ENCODE measurements around the gene CASP5. TPM values are rescaled to one million over a fixed set of nuclear protein-coding genes. Genes with fewer than 3 reads are reported as not detected.
"Not testable (repeated sequence)": the region's sequence is repeated elsewhere in the genome, so short reads cannot be mapped to it uniquely, and the experiment has no call there.

Gene CASP5
- total RNA-seq, 1 donor from 2014 or later = not detected

DNA sequence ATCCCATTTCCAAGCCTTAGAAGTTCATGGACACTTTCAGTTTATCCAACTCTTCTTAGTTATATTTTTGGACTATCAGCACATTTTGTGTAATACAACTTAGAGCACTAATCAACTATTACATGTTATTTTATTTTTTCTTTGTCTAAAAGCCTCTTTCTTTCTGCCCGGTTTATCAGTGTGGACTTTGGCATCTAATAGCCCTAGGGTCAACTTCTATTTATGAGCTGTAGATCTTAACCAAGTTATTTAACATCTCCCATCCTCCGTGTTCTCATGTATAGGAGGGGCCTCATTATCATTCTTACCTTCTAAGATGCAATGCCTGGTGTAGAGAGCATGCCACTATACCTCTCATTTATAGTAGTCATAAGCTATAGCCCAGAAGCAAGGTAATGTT lies 17.7 kb upstream of the CASP5 start:
- no peaks in the 10 kb centered on the region for H3K9me3 Mint-ChIP-seq (ENCODE audit: unreplicated experiment)

DNA sequence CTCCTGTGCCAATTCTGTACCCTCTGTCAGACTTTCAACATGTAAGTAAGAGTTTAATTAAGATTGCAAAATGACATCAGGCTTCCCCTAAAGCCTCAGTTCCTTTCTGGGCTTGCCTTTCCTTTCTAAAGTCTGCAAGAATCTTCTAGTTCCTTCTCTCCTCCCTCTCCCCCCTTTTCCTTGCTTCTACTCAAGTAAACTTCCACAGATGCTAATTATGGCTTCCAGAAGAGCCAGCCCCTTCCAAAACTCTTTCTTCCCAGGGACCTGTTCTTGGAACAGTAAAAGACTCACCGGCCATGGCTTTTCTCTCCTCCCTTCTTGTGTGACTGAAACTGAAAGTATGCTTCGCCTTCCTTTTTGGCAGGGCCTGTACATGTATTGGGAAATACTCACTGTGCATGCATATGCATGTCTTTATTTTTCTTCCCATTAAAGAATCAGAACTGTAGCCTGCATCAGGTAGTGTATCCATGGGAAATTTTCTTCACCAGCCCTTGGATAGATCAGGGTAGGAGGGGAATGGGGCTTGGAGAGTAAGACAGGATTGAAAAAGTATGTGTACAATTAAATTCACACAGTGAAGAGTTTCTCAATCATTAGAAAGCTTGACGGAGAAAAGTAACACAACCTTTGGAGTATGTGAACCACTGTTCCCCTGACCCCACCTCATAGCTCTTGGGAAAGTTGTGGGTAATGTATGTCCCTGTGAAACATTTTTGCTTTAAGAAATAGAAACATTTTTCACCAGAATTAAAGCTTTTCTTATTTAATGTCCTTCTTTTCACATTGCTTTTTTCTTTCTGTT lies 12.0 kb upstream of the CASP5 start, which contains the start of gene CASP1:
Gene CASP1 (minus strand): TSS at position 332 of the 808 bp plus-strand sequence. CDS start 31 bp downstream, at position 301.
- TF ChIP-seq, protein P1, sequence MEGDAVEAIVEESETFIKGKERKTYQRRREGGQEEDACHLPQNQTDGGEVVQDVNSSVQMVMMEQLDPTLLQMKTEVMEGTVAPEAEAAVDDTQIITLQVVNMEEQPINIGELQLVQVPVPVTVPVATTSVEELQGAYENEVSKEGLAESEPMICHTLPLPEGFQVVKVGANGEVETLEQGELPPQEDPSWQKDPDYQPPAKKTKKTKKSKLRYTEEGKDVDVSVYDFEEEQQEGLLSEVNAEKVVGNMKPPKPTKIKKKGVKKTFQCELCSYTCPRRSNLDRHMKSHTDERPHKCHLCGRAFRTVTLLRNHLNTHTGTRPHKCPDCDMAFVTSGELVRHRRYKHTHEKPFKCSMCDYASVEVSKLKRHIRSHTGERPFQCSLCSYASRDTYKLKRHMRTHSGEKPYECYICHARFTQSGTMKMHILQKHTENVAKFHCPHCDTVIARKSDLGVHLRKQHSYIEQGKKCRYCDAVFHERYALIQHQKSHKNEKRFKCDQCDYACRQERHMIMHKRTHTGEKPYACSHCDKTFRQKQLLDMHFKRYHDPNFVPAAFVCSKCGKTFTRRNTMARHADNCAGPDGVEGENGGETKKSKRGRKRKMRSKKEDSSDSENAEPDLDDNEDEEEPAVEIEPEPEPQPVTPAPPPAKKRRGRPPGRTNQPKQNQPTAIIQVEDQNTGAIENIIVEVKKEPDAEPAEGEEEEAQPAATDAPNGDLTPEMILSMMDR (IDR thresholded peaks at IDR 0.05) = no peak
- H3K27ac Mint-ChIP-seq (ENCODE audit: unreplicated experiment) = peak within 1 kb of the TSS; percentile 61
- DNase-seq (ENCODE audit: extremely low spot score, unreplicated experiment) = no peak
- H3K27me3 Mint-ChIP-seq (ENCODE audit: unreplicated experiment) = no peaks in the 10 kb centered on the region
- no peaks in the 10 kb centered on the region for H3K36me3 Mint-ChIP-seq (ENCODE audit: unreplicated experiment)
- no peaks in the 10 kb centered on the region for H3K9me3 Mint-ChIP-seq (ENCODE audit: unreplicated experiment)
- H3K4me3 Mint-ChIP-seq (ENCODE audit: unreplicated experiment) = no peak within 1 kb of the TSS
- H3K4me1 Mint-ChIP-seq (ENCODE audit: unreplicated experiment) = peaks cover 6% of the 10 kb centered on the region

More for the DNA sequence above, 17.7 kb upstream of the CASP5 start:
- TF ChIP-seq, protein P1 (IDR thresholded peaks at IDR 0.05) = no peak
- Mint-ChIP-seq H3K4me3 (ENCODE audit: unreplicated experiment) (no peak overlapping the region), H3K36me3 (ENCODE audit: unreplicated experiment) (no peaks in the 10 kb centered on the region), H3K4me1 (ENCODE audit: unreplicated experiment) (peaks cover 22% of the 10 kb centered on the region), H3K27ac (ENCODE audit: unreplicated experiment) (no peak overlapping the region), H3K27me3 (ENCODE audit: unreplicated experiment) (no peaks in the 10 kb centered on the region)
- no peak for DNase-seq (ENCODE audit: extremely low spot score, unreplicated experiment)

DNA sequence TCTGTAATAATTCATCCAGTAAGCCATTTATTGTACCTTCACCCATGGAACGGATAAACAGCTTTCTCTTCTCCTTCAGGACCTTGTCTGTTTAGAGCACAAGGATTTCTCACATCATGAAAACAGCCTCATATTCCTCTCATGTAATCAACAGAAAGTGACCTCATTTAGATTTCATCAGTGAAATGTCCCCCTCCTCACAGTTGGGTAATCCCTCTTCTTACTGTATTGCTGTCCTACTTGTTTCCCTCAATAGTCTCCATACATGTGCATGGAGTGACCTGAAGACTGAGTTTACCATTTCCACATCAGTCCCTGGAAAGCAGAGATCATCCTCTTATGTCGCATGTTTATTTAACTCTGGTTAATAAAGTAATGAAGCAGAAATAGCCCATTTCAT lies 11.4 kb upstream of the CASP5 start:
- not testable (repeated sequence) for H3K4me3 Mint-ChIP-seq (ENCODE audit: unreplicated experiment); H3K27ac Mint-ChIP-seq (ENCODE audit: unreplicated experiment); H3K36me3 Mint-ChIP-seq (ENCODE audit: unreplicated experiment); H3K27me3 Mint-ChIP-seq (ENCODE audit: unreplicated experiment); H3K4me1 Mint-ChIP-seq (ENCODE audit: unreplicated experiment); H3K9me3 Mint-ChIP-seq (ENCODE audit: unreplicated experiment); DNase-seq (ENCODE audit: extremely low spot score, unreplicated experiment)

DNA sequence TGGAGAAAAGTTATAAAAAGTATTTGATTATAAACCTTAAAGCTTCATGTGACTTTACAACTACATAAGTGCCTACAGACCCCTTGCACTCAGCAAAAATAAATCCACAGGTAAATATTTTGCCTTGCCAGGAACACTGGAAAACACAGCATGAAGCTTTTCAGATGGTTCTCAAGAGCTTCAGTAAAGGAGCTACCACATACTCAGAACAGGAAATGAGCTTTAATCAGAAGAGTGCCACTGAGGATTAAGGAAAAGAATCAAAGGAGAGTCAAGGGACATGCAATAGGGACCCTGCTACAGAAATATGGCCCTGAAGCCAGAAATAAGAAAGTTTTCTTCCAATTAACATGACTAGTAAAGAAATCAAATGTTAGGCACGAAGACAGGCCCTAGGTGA lies 10.8 kb upstream of the CASP5 start:
- TF ChIP-seq, protein P1 (IDR thresholded peaks at IDR 0.05) = no peak
- peaks cover 6% of the 10 kb centered on the region for H3K4me1 Mint-ChIP-seq (ENCODE audit: unreplicated experiment)
- no peaks in the 10 kb centered on the region for H3K9me3 Mint-ChIP-seq (ENCODE audit: unreplicated experiment)
- H3K36me3 Mint-ChIP-seq (ENCODE audit: unreplicated experiment) = no peaks in the 10 kb centered on the region
- no peak for DNase-seq (ENCODE audit: extremely low spot score, unreplicated experiment)
- H3K4me3 Mint-ChIP-seq (ENCODE audit: unreplicated experiment) = no peak overlapping the region
- no peaks in the 10 kb centered on the region for H3K27me3 Mint-ChIP-seq (ENCODE audit: unreplicated experiment)
- no peak overlapping the region for H3K27ac Mint-ChIP-seq (ENCODE audit: unreplicated experiment)

DNA sequence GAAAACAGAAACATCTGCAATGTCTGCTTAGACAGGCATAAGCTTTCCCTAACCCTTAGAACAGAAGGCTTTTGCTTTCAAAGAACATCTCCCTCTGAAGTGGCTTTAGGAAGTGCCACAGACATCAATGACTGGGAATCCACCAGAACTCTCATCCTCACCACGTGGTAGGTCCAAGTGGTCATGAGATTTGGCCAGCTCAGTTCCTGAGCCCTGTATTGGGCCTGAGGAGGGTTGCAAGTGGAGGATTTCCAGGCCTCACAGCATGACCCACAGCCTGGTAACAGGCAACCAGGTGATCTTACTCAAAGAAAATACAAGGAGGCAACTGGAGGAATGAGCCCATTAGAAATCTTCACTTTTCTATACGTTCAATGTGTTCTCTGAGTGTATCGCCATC lies 10.4 kb upstream of the CASP5 start:
- Mint-ChIP-seq H3K27me3 (ENCODE audit: unreplicated experiment) (no peaks in the 10 kb centered on the region), H3K9me3 (ENCODE audit: unreplicated experiment) (no peaks in the 10 kb centered on the region), H3K4me1 (ENCODE audit: unreplicated experiment) (peaks cover 6% of the 10 kb centered on the region), H3K4me3 (ENCODE audit: unreplicated experiment) (no peak overlapping the region), H3K36me3 (ENCODE audit: unreplicated experiment) (no peaks in the 10 kb centered on the region), H3K27ac (ENCODE audit: unreplicated experiment) (no peak overlapping the region)
- DNase-seq (ENCODE audit: extremely low spot score, unreplicated experiment) = no peak
- TF ChIP-seq, protein P1 (IDR thresholded peaks at IDR 0.05) = no peak
